ENCODE data around the gene GFOD2. TPM values are rescaled to one million over a fixed set of nuclear protein-coding genes. Genes with fewer than 3 reads are reported as not detected.

The GFOD2 gene
- polyA plus RNA-seq (2012; ENCODE audit: low read depth, missing spikeins), result 4.9 TPM

GRCh38 chr16:67719048-67719777 lies at the start of gene GFOD2:
Gene GFOD2 (minus strand): TSS chr16:67719316. CDS start chr16:67685715, 33,601 bp downstream.
- DNase-seq (ENCODE audit: insufficient read length, low spot score) (peak; percentile 98), FAIRE-seq (peak; percentile 93)
- TF ChIP-seq PAX5 (IDR thresholded peaks at IDR 0.05; ENCODE audit: insufficient read depth, low read length, severe bottlenecking) (no peak), POLR2A (IDR thresholded peaks at IDR 0.05; ENCODE audit: low read depth, low read length) (peak; percentile 91), POU2F2 (IDR thresholded peaks at IDR 0.05; ENCODE audit: low read depth, low read length) (peak; percentile 89; the same call in 1 of the 2 replicates), TAF1 (IDR thresholded peaks at IDR 0.05; ENCODE audit: low read depth, low read length) (peak; percentile 85), SPI1 (IDR thresholded peaks at IDR 0.05; ENCODE audit: low read depth, low read length) (0 out of 2 replicates have a peak, but pooled peaks have one; percentile 21), POLR2AphosphoS5 (IDR thresholded peaks at IDR 0.05; ENCODE audit: low read depth, low read length) (peak; percentile 87)

DNA sequence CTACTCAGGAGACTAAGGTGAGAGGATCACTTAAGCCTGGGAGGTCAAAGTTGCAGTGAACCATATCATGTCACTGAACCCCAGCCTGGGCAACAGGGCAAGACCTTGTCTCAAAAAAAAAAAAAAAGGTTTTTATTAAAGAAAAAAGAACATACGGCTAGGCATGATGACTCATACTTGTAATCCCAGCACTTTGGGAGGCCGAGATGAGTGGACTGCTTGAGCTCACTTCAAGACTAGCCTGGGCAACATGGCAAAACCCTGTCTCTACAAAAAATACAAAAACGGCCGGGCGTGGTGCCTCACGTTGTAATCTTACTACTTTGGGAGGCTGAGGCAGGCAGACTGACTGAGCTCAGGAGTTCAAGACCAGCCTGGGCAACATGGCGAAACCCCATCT lies 48.8 kb upstream of the GFOD2 start:
- no peak for FAIRE-seq
- no peak for DNase-seq (ENCODE audit: insufficient read length, low spot score)
- no peak for TF ChIP-seq POU2F2 (IDR thresholded peaks at IDR 0.05; ENCODE audit: low read depth, low read length)
- no peak for TF ChIP-seq POLR2A (IDR thresholded peaks at IDR 0.05; ENCODE audit: low read depth, low read length)
- no peak for TF ChIP-seq SPI1 (IDR thresholded peaks at IDR 0.05; ENCODE audit: low read depth, low read length)
- TF ChIP-seq PAX5 (IDR thresholded peaks at IDR 0.05; ENCODE audit: insufficient read depth, low read length, severe bottlenecking), result no peak
- TF ChIP-seq TAF1 (IDR thresholded peaks at IDR 0.05; ENCODE audit: low read depth, low read length), result no peak
- no peak for TF ChIP-seq POLR2AphosphoS5 (IDR thresholded peaks at IDR 0.05; ENCODE audit: low read depth, low read length)

- TF ChIP-seq POU2F2 (IDR thresholded peaks at IDR 0.05; ENCODE audit: low read depth, low read length) (no peak), POLR2AphosphoS5 (IDR thresholded peaks at IDR 0.05; ENCODE audit: low read depth, low read length) (no peak), POLR2A (IDR thresholded peaks at IDR 0.05; ENCODE audit: low read depth, low read length) (no peak), TAF1 (IDR thresholded peaks at IDR 0.05; ENCODE audit: low read depth, low read length) (no peak), SPI1 (IDR thresholded peaks at IDR 0.05; ENCODE audit: low read depth, low read length) (no peak), PAX5 (IDR thresholded peaks at IDR 0.05; ENCODE audit: insufficient read depth, low read length, severe bottlenecking) (no peak)
- DNase-seq (ENCODE audit: insufficient read length, low spot score), result no peak
- FAIRE-seq, result no peak
Observed at GRCh38 chr16:67766291-67766690, 47.2 kb upstream of the GFOD2 start.

- TF ChIP-seq TAF1 (IDR thresholded peaks at IDR 0.05; ENCODE audit: low read depth, low read length), result no peak
- no peak for TF ChIP-seq PAX5 (IDR thresholded peaks at IDR 0.05; ENCODE audit: insufficient read depth, low read length, severe bottlenecking)
- no peak for TF ChIP-seq POLR2AphosphoS5 (IDR thresholded peaks at IDR 0.05; ENCODE audit: low read depth, low read length)
- no peak for TF ChIP-seq POU2F2 (IDR thresholded peaks at IDR 0.05; ENCODE audit: low read depth, low read length)
- no peak for TF ChIP-seq SPI1 (IDR thresholded peaks at IDR 0.05; ENCODE audit: low read depth, low read length)
- TF ChIP-seq POLR2A (IDR thresholded peaks at IDR 0.05; ENCODE audit: low read depth, low read length), result no peak
- DNase-seq (ENCODE audit: insufficient read length, low spot score) (no peak), FAIRE-seq (no peak)
Observed at GRCh38 chr16:67764158-67764667, 45.1 kb upstream of the GFOD2 start.

GRCh38 chr16:67763066-67763465 lies 44.0 kb upstream of the GFOD2 start:
- FAIRE-seq (no peak), DNase-seq (ENCODE audit: insufficient read length, low spot score) (no peak)
- TF ChIP-seq POLR2A (IDR thresholded peaks at IDR 0.05; ENCODE audit: low read depth, low read length) (no peak), POU2F2 (IDR thresholded peaks at IDR 0.05; ENCODE audit: low read depth, low read length) (no peak), TAF1 (IDR thresholded peaks at IDR 0.05; ENCODE audit: low read depth, low read length) (no peak), SPI1 (IDR thresholded peaks at IDR 0.05; ENCODE audit: low read depth, low read length) (no peak), POLR2AphosphoS5 (IDR thresholded peaks at IDR 0.05; ENCODE audit: low read depth, low read length) (no peak), PAX5 (IDR thresholded peaks at IDR 0.05; ENCODE audit: insufficient read depth, low read length, severe bottlenecking) (no peak)

GRCh38 chr16:67762385-67762784 lies 43.3 kb upstream of the GFOD2 start:
- DNase-seq (ENCODE audit: insufficient read length, low spot score) (no peak), FAIRE-seq (no peak)
- TF ChIP-seq SPI1 (IDR thresholded peaks at IDR 0.05; ENCODE audit: low read depth, low read length), result no peak
- no peak for TF ChIP-seq POLR2AphosphoS5 (IDR thresholded peaks at IDR 0.05; ENCODE audit: low read depth, low read length)
- no peak for TF ChIP-seq PAX5 (IDR thresholded peaks at IDR 0.05; ENCODE audit: insufficient read depth, low read length, severe bottlenecking)
- TF ChIP-seq TAF1 (IDR thresholded peaks at IDR 0.05; ENCODE audit: low read depth, low read length), result no peak
- no peak for TF ChIP-seq POLR2A (IDR thresholded peaks at IDR 0.05; ENCODE audit: low read depth, low read length)
- no peak for TF ChIP-seq POU2F2 (IDR thresholded peaks at IDR 0.05; ENCODE audit: low read depth, low read length)

- FAIRE-seq (no peak), DNase-seq (ENCODE audit: insufficient read length, low spot score) (no peak)
- TF ChIP-seq TAF1 (IDR thresholded peaks at IDR 0.05; ENCODE audit: low read depth, low read length) (no peak), PAX5 (IDR thresholded peaks at IDR 0.05; ENCODE audit: insufficient read depth, low read length, severe bottlenecking) (no peak), POU2F2 (IDR thresholded peaks at IDR 0.05; ENCODE audit: low read depth, low read length) (no peak), POLR2AphosphoS5 (IDR thresholded peaks at IDR 0.05; ENCODE audit: low read depth, low read length) (no peak), POLR2A (IDR thresholded peaks at IDR 0.05; ENCODE audit: low read depth, low read length) (no peak), SPI1 (IDR thresholded peaks at IDR 0.05; ENCODE audit: low read depth, low read length) (no peak)
Observed at GRCh38 chr16:67761924-67762323, 42.8 kb upstream of the GFOD2 start.

DNA sequence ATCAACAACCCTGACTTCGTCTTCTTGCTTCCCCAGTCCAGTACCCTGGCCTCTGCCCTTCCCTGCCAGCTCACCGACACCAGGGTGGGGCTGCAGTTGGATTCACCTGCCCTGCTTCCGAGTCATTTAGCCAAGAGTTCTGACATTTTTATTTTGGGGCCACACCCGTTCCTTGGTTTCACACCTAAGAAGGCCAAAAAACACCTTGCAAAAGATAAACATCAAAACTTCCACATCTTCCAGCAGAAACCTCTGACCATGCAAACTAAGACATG lies 41.8 kb upstream of the GFOD2 start:
- DNase-seq (ENCODE audit: insufficient read length, low spot score) (no peak), FAIRE-seq (no peak)
- no peak for TF ChIP-seq POLR2A (IDR thresholded peaks at IDR 0.05; ENCODE audit: low read depth, low read length)
- TF ChIP-seq POLR2AphosphoS5 (IDR thresholded peaks at IDR 0.05; ENCODE audit: low read depth, low read length), result no peak

- FAIRE-seq (peak; percentile 54), DNase-seq (ENCODE audit: insufficient read length, low spot score) (no peak)
- TF ChIP-seq POU2F2 (IDR thresholded peaks at IDR 0.05; ENCODE audit: low read depth, low read length) (no peak), POLR2A (IDR thresholded peaks at IDR 0.05; ENCODE audit: low read depth, low read length) (no peak), SPI1 (IDR thresholded peaks at IDR 0.05; ENCODE audit: low read depth, low read length) (no peak), TAF1 (IDR thresholded peaks at IDR 0.05; ENCODE audit: low read depth, low read length) (no peak), PAX5 (IDR thresholded peaks at IDR 0.05; ENCODE audit: insufficient read depth, low read length, severe bottlenecking) (no peak), POLR2AphosphoS5 (IDR thresholded peaks at IDR 0.05; ENCODE audit: low read depth, low read length) (no peak)
Observed at GRCh38 chr16:67760206-67760955, 41.3 kb upstream of the GFOD2 start.
